Activated CD4-positive, alpha-beta T cell treated with anti-CD3 and anti-CD28 coated beads, Interleukin-2, amount 10 ng/mL, durations not matched to agents 7 days and 5 days (primary cell): ENCODE results near the gene IRF3. TPM values are rescaled to one million over a fixed set of nuclear protein-coding genes. Genes with fewer than 3 reads are reported as not detected.
"Not testable (repeated sequence)": the region's sequence is repeated elsewhere in the genome, so short reads cannot be mapped to it uniquely, and the experiment has no call there.

Source experiments
- CTCF ChIA-PET: fragments of 350-600 bp; sonication (Branson Sonifier 250); formaldehyde crosslinking; loops from one replicate; lab custom pipeline; 2021; ENCODE audit warnings: antibody characterized with exemption; lab: Charles Lee
- POLR2A ChIA-PET: fragments of 350-600 bp; sonication (Branson Sonifier 250); formaldehyde crosslinking; loops from one replicate; lab custom pipeline; 2021; ENCODE audit warnings: antibody characterized with exemption; lab: Charles Lee
- DNase-seq: peaks from one replicate; pipeline ENCODE4 v3.0.0-alpha.2; 2020
- H3K27ac Mint-ChIP-seq: one replicate; pipeline ENCODE4 v1.8.0; 2021; ENCODE audit warnings: mild to moderate bottlenecking, moderate library complexity, mixed read lengths
- H3K27me3 Mint-ChIP-seq: one replicate; pipeline ENCODE4 v1.8.0; 2021; ENCODE audit warnings: mixed read lengths
- H3K36me3 Mint-ChIP-seq: one replicate; pipeline ENCODE4 v1.8.0; 2021; ENCODE audit warnings: low read depth, mixed read lengths
- H3K4me1 Mint-ChIP-seq: one replicate; pipeline ENCODE4 v1.8.0; 2021; ENCODE audit warnings: mixed read lengths
- H3K4me3 Mint-ChIP-seq: one replicate; pipeline ENCODE4 v1.8.0; 2021; ENCODE audit warnings: mild to moderate bottlenecking, moderate library complexity, mixed read lengths
- H3K9me3 Mint-ChIP-seq: one replicate; pipeline ENCODE4 v1.8.0; 2021; ENCODE audit warnings: mixed read lengths
- total RNA-seq, 2 experiments: library from RNA; stranded (reverse); gene quantifications; one replicate each; pipeline ENCODE4 v1.2.3, GENCODE V29; 2021

IRF3 gene
- total RNA-seq, 2 experiments from 2014 or later = 157 to 168 TPM

GRCh38 chr19:49635530-49636232 is 30.0 kb downstream of the IRF3 start:
- Mint-ChIP-seq H3K27ac (no peak overlapping the region), H3K4me1 (peaks cover 22% of the 10 kb centered on the region), H3K36me3 (no peaks in the 10 kb centered on the region), H3K27me3 (peaks cover 7% of the 10 kb centered on the region), H3K4me3 (no peak overlapping the region), H3K9me3 (no peaks in the 10 kb centered on the region)
- DNase-seq = no peak
- ChIA-PET POLR2A (no interaction called here), CTCF (no interaction called here)

GRCh38 chr19:49633273-49633672 is 32.4 kb downstream of the IRF3 start:
- H3K4me1 Mint-ChIP-seq, H3K27me3 Mint-ChIP-seq, DNase-seq, H3K36me3 Mint-ChIP-seq, CTCF ChIA-PET, H3K4me3 Mint-ChIP-seq, H3K27ac Mint-ChIP-seq, POLR2A ChIA-PET, H3K9me3 Mint-ChIP-seq: not testable (repeated sequence)

GRCh38 chr19:49632576-49632975 is 33.1 kb downstream of the IRF3 start:
- Mint-ChIP-seq H3K27ac (no peak overlapping the region), H3K36me3 (peaks cover 9% of the 10 kb centered on the region), H3K4me1 (no peaks in the 10 kb centered on the region), H3K9me3 (no peaks in the 10 kb centered on the region), H3K4me3 (no peak overlapping the region), H3K27me3 (no peaks in the 10 kb centered on the region)
- DNase-seq = no peak
- CTCF ChIA-PET = no interaction called here
- POLR2A ChIA-PET = no interaction called here

- POLR2A ChIA-PET = no interaction called here
- no peaks in the 10 kb centered on the region for H3K27me3 Mint-ChIP-seq
- no peaks in the 10 kb centered on the region for H3K4me1 Mint-ChIP-seq
- CTCF ChIA-PET = interaction anchor here (0.6 to 1.1 kb wide), 3 partner anchors 8 to 126 kb away, joined by 3 to 4 read pairs (median 3); partner anchors contain the start of gene RRAS
- H3K36me3 Mint-ChIP-seq = peaks cover 15% of the 10 kb centered on the region
- no peaks in the 10 kb centered on the region for H3K9me3 Mint-ChIP-seq
- H3K4me3 Mint-ChIP-seq = no peak overlapping the region
- DNase-seq = no peak
- H3K27ac Mint-ChIP-seq = peak overlapping the region; percentile 55
These were observed 34.0 kb downstream of the IRF3 start for GRCh38 chr19:49631610-49632192.

- no peaks in the 10 kb centered on the region for H3K9me3 Mint-ChIP-seq
- no peaks in the 10 kb centered on the region for H3K27me3 Mint-ChIP-seq
- H3K36me3 Mint-ChIP-seq = peaks cover 15% of the 10 kb centered on the region
- ChIA-PET POLR2A (interaction anchor here (0.6 kb wide), 2 partner anchors 20 to 177 kb away, joined by 4 to 5 read pairs; no protein-coding TSS in a partner anchor), CTCF (interaction anchor here (0.6 to 1.1 kb wide), 6 partner anchors 9 to 126 kb away, joined by 3 to 4 read pairs (median 3); partner anchors contain the start of gene RRAS)
- no peak for DNase-seq
- H3K4me1 Mint-ChIP-seq = no peaks in the 10 kb centered on the region
- H3K27ac Mint-ChIP-seq = no peak overlapping the region
- no peak overlapping the region for H3K4me3 Mint-ChIP-seq
These were observed 34.6 kb downstream of the IRF3 start for GRCh38 chr19:49631014-49631588.

- H3K27me3 Mint-ChIP-seq = no peaks in the 10 kb centered on the region
- peaks cover 20% of the 10 kb centered on the region for H3K36me3 Mint-ChIP-seq
- POLR2A ChIA-PET = no interaction called here
- CTCF ChIA-PET = interaction anchor here (0.7 kb wide), 1 partner anchor 12 kb away, joined by 3 read pairs; no protein-coding TSS in a partner anchor
- DNase-seq = no peak
- H3K9me3 Mint-ChIP-seq = no peaks in the 10 kb centered on the region
- no peaks in the 10 kb centered on the region for H3K4me1 Mint-ChIP-seq
- no peak overlapping the region for H3K27ac Mint-ChIP-seq
- H3K4me3 Mint-ChIP-seq = no peak overlapping the region
These were observed 36.0 kb downstream of the IRF3 start for GRCh38 chr19:49629659-49630058.

GRCh38 chr19:49626226-49626625 is 39.4 kb downstream of the IRF3 start:
- H3K9me3 Mint-ChIP-seq = no peaks in the 10 kb centered on the region
- H3K4me1 Mint-ChIP-seq = no peaks in the 10 kb centered on the region
- H3K36me3 Mint-ChIP-seq = peaks cover 46% of the 10 kb centered on the region
- no peaks in the 10 kb centered on the region for H3K27me3 Mint-ChIP-seq
- no peak for DNase-seq
- no peak overlapping the region for H3K4me3 Mint-ChIP-seq
- ChIA-PET CTCF (no interaction called here), POLR2A (no interaction called here)
- H3K27ac Mint-ChIP-seq = no peak overlapping the region

- DNase-seq = no peak
- Mint-ChIP-seq H3K36me3 (peaks cover 48% of the 10 kb centered on the region), H3K27me3 (no peaks in the 10 kb centered on the region), H3K4me3 (no peak overlapping the region), H3K9me3 (no peaks in the 10 kb centered on the region), H3K27ac (no peak overlapping the region), H3K4me1 (no peaks in the 10 kb centered on the region)
- ChIA-PET CTCF (interaction anchor here (0.9 kb wide), 1 partner anchor 15 kb away, joined by 4 read pairs; the partner anchor contains the start of gene RRAS), POLR2A (no interaction called here)
These were observed 40.4 kb downstream of the IRF3 start for GRCh38 chr19:49624967-49625910.

- H3K36me3 Mint-ChIP-seq = peaks cover 56% of the 10 kb centered on the region
- DNase-seq, H3K4me1 Mint-ChIP-seq, POLR2A ChIA-PET, H3K27ac Mint-ChIP-seq, H3K4me3 Mint-ChIP-seq, H3K9me3 Mint-ChIP-seq, H3K27me3 Mint-ChIP-seq: not testable (repeated sequence)
- CTCF ChIA-PET = interaction anchor here (1.0 to 1.9 kb wide), 4 partner anchors 9 to 22 kb away, joined by 3 to 5 read pairs (median 4); no protein-coding TSS in a partner anchor
These were observed 47.8 kb downstream of the IRF3 start for GRCh38 chr19:49617860-49618259.

- POLR2A ChIA-PET = no interaction called here
- Mint-ChIP-seq H3K36me3 (peaks cover 54% of the 10 kb centered on the region), H3K27ac (no peak overlapping the region), H3K4me1 (peaks cover 11% of the 10 kb centered on the region), H3K9me3 (no peaks in the 10 kb centered on the region), H3K4me3 (no peak overlapping the region), H3K27me3 (no peaks in the 10 kb centered on the region)
- CTCF ChIA-PET = interaction anchor here (0.6 to 1.9 kb wide), 2 partner anchors 21 to 148 kb away, joined by 3 to 5 read pairs; no protein-coding TSS in a partner anchor
- DNase-seq = no peak
These were observed 48.7 kb downstream of the IRF3 start for GRCh38 chr19:49616945-49617344.

- no peak for DNase-seq
- CTCF ChIA-PET = interaction anchor here (0.6 to 1.9 kb wide), 3 partner anchors 21 to 149 kb away, joined by 3 to 5 read pairs (median 3); no protein-coding TSS in a partner anchor
- H3K4me1 Mint-ChIP-seq = peaks cover 11% of the 10 kb centered on the region
- no peak overlapping the region for H3K4me3 Mint-ChIP-seq
- no peak overlapping the region for H3K27ac Mint-ChIP-seq
- H3K27me3 Mint-ChIP-seq = no peaks in the 10 kb centered on the region
- H3K36me3 Mint-ChIP-seq = peaks cover 50% of the 10 kb centered on the region
- POLR2A ChIA-PET = no interaction called here
- H3K9me3 Mint-ChIP-seq = no peaks in the 10 kb centered on the region
These were observed 49.1 kb downstream of the IRF3 start for GRCh38 chr19:49616532-49616931.

- DNase-seq = no peak
- Mint-ChIP-seq H3K27me3 (no peaks in the 10 kb centered on the region), H3K9me3 (no peaks in the 10 kb centered on the region), H3K27ac (no peak overlapping the region), H3K4me3 (no peak overlapping the region), H3K36me3 (peaks cover 47% of the 10 kb centered on the region), H3K4me1 (peaks cover 11% of the 10 kb centered on the region)
- POLR2A ChIA-PET = no interaction called here
- CTCF ChIA-PET = interaction anchor here (0.5 to 1.9 kb wide), 3 partner anchors 9 to 52 kb away, joined by 3 to 5 read pairs (median 3); no protein-coding TSS in a partner anchor
These were observed 49.8 kb downstream of the IRF3 start for GRCh38 chr19:49615861-49616260.
